ENCODE results near the gene SFT2D1. TPM values are rescaled to one million over a fixed set of nuclear protein-coding genes. Genes with fewer than 3 reads are reported as not detected.
A peak's percentile ranks its signal among the peaks of the same experiment; 100 is the strongest.

Gene SFT2D1
- total and polyA plus RNA-seq, 9 of the 15 experiments (the other 6 are each of a cell fraction or from before 2014, with no cell fraction given) = 54.4 to 140 (median 74.6) TPM

- 6% methylated on average over 9 of the region's 9 CpGs for WGBS (ENCODE audit: insufficient coverage, low coverage, missing lambda C conversion rate)
- no peak overlapping the region for H2AFZ ChIP-seq (ENCODE audit: low read depth, low read length)
- peaks cover 52 to 69% of the 10 kb centered on the region in 2 experiments for H3K27me3 ChIP-seq (ENCODE audit: control insufficient read depth in 2 of 2, insufficient read depth in 2 of 2, low read length in 2 of 2)
- DNase-seq (ENCODE audit: extremely low read depth in 1 of 4, low spot score in 3 of 4) (no peak), FAIRE-seq (no peak), ATAC-seq (no peak)
- no peak overlapping the region for H3K4me3 ChIP-seq
- BruUV-seq (replicated peaks) = no TSS peak
- H3K27ac ChIP-seq (ENCODE audit: extremely low read depth, low read depth, low read length) = no peak overlapping the region
- intact Hi-C loops (cut with micrococcal nuclease) (no loop called here), in situ Hi-C loops (cut with MboI) (no loop called here)
- H4K20me1 ChIP-seq (replicated peaks; ENCODE audit: control insufficient read depth, insufficient read depth, low read length) = no peaks in the 10 kb centered on the region
- POLR2A ChIA-PET = interaction anchor here (0.6 to 1.7 kb wide), 2 partner anchors 10 to 42 kb away, joined by 3 to 4 read pairs; no protein-coding TSS in a partner anchor
- CTCF ChIA-PET (ENCODE audit: low intra/inter-chr PET ratio) = no interaction called here
- H3K36me3 ChIP-seq (ENCODE audit: control insufficient read depth, insufficient read depth, low read length) = no peaks in the 10 kb centered on the region
- no peak overlapping the region for H3K9ac ChIP-seq (ENCODE audit: insufficient read depth in 1 of 2, low read depth in 2 of 2, low read length in 2 of 2)
- no peaks in the 10 kb centered on the region for H3K9me3 ChIP-seq (replicated peaks; ENCODE audit: control insufficient read depth, insufficient read depth, low read depth, low read length)
- no peaks in the 10 kb centered on the region for H3K79me2 ChIP-seq (ENCODE audit: control insufficient read depth, insufficient read depth, low read length)
- TF ChIP-seq EHMT2 (IDR thresholded peaks at IDR 0.05) (no peak), MXD1 (CRISPR knock-in tag; IDR thresholded peaks at IDR 0.05; ENCODE audit: borderline replicate concordance, poor library complexity, severe bottlenecking) (no peak), C11orf30 (IDR thresholded peaks at IDR 0.05; ENCODE audit: low read depth) (peak; percentile 95), ZC3H4 (CRISPR knock-in tag; IDR thresholded peaks at IDR 0.05; ENCODE audit: borderline replicate concordance) (no peak), ZNF124 (CRISPR knock-in tag; IDR thresholded peaks at IDR 0.05) (no peak), CBX3 (IDR thresholded peaks at IDR 0.05; ENCODE audit: borderline replicate concordance in 1 of 2, low read length in 2 of 2) (no peak), RCOR1 (IDR thresholded peaks at IDR 0.05; ENCODE audit: borderline replicate concordance in 1 of 2, low read depth in 2 of 2, low read length in 2 of 2) (no peak), ZNF75A (CRISPR knock-in tag; IDR thresholded peaks at IDR 0.05) (no peak), MAFG (tag; conservative IDR thresholded peaks at IDR 0.05) (peak; percentile 93), TBL1XR1 (IDR thresholded peaks at IDR 0.05; ENCODE audit: low read length in 2 of 2) (no peak), DMBX1 (CRISPR knock-in tag; IDR thresholded peaks at IDR 0.05; ENCODE audit: borderline replicate concordance) (no peak), MAFF (IDR thresholded peaks at IDR 0.05; ENCODE audit: low read length) (peak; percentile 95), L3MBTL2 (IDR thresholded peaks at IDR 0.05) (no peak), MAFK (IDR thresholded peaks at IDR 0.05; ENCODE audit: low read length) (peak; percentile 94), ADNP (tag; IDR thresholded peaks at IDR 0.05) (no peak), ZNF316 (IDR thresholded peaks at IDR 0.05) (peak; percentile 97), NFE2 (IDR thresholded peaks at IDR 0.05; ENCODE audit: low read depth) (0 out of 2 replicates have a peak, but pooled peaks have one; percentile 26), CLOCK (CRISPR knock-in tag; IDR thresholded peaks at IDR 0.05; ENCODE audit: borderline replicate concordance) (no peak), ZNF512 (tag; IDR thresholded peaks at IDR 0.05) (peak; percentile 30; the same call in 1 of the 2 replicates)
- H3K9me1 ChIP-seq (ENCODE audit: control insufficient read depth, insufficient read depth, low read length) = no peaks in the 10 kb centered on the region
- no peaks in the 10 kb centered on the region for H3K4me1 ChIP-seq (replicated peaks in 1 of 2; ENCODE audit: control insufficient read depth in 2 of 2, insufficient read depth in 2 of 2, low read length in 2 of 2)
- no peak overlapping the region for H3K4me2 ChIP-seq (ENCODE audit: insufficient read depth, low read length)
These were observed 41.9 kb downstream of the SFT2D1 start for GRCh38 chr6:166300357-166300987.
